CD4-positive, alpha-beta T cell treated with Interleukin-17A for 1 hour (primary cell): ENCODE data around the gene MSRB3.
"Not testable (repeated sequence)": the region's sequence is repeated elsewhere in the genome, so short reads cannot be mapped to it uniquely, and the experiment has no call there.

Source experiments
- DNase-seq: peaks from one replicate; pipeline ENCODE4 v3.0.0-alpha.2; 2020

The MSRB3 gene

GRCh38 chr12:65278576-65279368 is at the start of gene MSRB3:
MSRB3 (plus strand) TSS chr12:65278683; CDS start chr12:65308580, 29,897 bp downstream.
- DNase-seq: no peak

GRCh38 chr12:65229441-65229840 is 49.0 kb upstream of the MSRB3 start:
- DNase-seq: no peak

GRCh38 chr12:65232476-65233077 is 45.9 kb upstream of the MSRB3 start:
- DNase-seq: peak; percentile 39

- no peak for DNase-seq
Measured at GRCh38 chr12:65237153-65237552, 41.3 kb upstream of the MSRB3 start.

GRCh38 chr12:65238609-65239008 is 39.9 kb upstream of the MSRB3 start:
- no peak for DNase-seq

DNA sequence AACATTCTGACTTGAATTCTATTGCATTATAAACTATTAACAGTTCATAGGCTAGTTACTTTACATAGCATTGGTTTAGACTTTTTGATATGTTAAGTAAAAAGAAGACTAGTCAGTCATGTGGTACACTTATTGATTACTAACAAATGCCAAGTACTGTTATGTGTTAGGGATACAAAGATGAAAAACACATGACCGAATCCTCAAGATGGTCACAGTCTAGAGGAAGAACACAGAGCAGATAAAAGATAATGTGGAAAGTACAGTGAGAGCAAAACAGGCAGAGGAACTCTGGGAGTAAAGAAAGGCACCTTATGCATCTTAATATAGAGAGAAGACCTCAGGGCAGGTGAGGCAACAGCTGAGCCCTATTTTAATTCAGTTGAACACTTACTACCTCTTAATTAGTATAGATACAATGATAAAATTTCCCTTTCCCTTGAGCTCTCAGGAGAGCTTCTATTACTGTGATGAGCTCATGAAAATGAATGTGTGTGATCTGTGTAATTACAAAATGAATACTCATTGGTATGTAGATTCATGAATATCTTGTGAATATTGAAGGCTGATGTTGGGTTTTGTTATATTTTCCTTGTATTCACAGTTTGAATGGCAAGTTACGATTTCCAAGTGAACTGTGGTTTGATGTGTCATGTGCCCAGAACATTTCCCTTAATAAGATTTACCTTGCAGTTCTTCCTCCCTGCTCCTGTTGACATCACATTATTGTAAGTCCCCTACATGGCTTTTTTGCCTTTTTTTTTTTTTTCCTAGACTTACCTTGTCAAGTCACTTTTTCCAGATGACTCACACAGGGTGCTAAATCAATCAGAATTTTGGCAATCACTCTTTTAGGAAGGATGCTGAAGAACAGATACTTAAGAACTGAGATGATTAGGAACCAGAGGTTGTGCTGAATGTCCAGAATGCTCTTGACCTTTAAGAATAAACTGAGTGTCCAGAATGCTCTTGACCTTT is 29.5 kb upstream of the MSRB3 start:
- DNase-seq: no peak

GRCh38 chr12:65252515-65252914 is 26.0 kb upstream of the MSRB3 start:
- no peak for DNase-seq

GRCh38 chr12:65257986-65258385 is 20.5 kb upstream of the MSRB3 start:
- DNase-seq: no peak

GRCh38 chr12:65259501-65259900 is 19.0 kb upstream of the MSRB3 start:
- no peak for DNase-seq

GRCh38 chr12:65263777-65264176 is 14.7 kb upstream of the MSRB3 start:
- no peak for DNase-seq

DNA sequence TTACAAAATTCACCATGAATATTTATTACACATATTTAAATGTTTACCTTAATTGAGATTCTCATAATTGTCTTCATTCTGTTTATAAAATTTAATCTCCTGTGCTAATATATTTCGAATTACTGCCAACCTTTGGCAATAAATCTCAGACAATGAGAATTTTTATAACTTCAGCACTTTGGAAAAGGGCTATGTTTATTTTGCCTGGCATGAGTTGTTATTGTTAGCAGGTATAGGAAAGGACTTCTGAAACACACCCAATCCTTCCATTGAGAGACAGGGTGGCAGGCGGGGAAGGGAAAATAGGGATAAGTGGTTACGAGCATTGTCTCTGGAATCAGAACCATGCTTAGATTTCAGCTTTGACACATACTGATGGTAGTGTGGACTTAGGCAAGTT is 12.1 kb upstream of the MSRB3 start:
- no peak for DNase-seq

GRCh38 chr12:65269603-65270002 is 8.9 kb upstream of the MSRB3 start:
- no peak for DNase-seq

DNA sequence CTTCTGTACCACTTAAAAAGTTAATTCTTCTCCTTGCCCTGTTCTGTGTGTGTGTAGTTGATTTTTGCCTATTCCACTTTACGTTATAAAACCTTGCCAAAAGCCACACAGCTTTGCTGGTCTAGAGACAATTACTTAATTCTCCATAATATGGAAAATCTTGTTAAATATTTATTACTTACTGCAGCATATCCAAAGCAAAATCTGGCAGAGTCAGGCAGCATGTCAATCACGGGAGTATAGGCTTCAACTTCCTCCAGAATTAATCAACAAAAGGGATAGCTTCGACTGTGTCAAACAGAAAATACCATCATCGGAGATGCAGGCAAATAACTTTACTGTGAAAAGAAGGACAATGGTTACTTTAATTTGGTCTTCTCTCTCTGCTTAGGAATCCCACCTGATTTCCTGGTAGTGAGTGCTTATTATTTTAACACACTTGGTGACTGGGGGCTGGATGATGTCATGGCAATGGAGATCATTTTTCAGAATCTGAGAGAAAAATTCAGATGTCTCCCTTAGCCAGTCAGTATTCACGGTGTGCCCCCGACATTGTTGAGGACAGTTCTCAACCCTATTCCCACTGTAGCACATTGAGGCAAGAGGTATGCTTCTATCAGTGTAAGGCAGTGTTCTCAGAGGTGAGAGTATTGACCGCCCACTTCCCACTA is 3.7 kb upstream of the MSRB3 start:
- DNase-seq: no peak

- DNase-seq: no peak
Measured at GRCh38 chr12:65275627-65276026, 2.9 kb upstream of the MSRB3 start.

GRCh38 chr12:65276916-65277530 is 1.5 kb upstream of the MSRB3 start:
- DNase-seq: no peak

GRCh38 chr12:65277994-65278575 is 398 bp upstream of the MSRB3 start:
- DNase-seq: no peak

DNA sequence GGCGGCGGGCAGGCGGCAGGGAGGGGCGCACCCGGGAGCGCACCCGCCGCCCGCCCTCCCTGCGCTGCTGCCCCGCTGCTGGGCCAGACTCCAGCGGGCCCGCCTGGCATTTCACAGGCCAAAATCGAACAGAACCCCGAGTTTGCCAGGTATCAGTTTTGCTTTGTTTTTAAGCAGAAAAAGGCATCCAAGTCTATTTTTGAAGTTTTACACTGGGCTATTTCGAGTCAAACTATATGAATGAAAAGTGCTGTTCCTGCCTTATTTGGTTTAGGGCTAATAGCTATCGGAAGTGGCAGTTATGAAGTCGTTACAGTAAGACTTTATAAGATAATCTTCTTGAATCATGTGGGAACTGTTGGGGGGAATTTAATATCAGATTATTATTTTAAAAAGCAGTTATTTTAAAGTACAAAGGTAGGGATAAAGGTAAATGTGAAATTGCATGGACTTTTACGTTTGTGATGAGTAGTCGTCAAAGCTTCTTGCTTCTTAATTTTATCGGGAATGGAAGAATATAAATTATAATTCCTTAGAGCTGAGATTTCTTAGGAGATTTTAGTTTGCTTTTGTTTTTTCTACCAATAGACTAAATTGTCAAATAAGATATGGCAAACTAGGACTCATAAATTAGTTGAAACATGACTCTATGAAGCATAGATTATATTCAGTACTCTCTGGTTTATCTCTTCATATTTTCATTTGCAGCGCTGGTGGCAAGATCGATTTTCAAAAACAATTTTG is 1.1 kb downstream of the MSRB3 start:
- DNase-seq: no peak

GRCh38 chr12:65280306-65280705 is 1.8 kb downstream of the MSRB3 start:
- DNase-seq: no peak

- no peak for DNase-seq
Measured at GRCh38 chr12:65282840-65283239, 4.4 kb downstream of the MSRB3 start.

DNA sequence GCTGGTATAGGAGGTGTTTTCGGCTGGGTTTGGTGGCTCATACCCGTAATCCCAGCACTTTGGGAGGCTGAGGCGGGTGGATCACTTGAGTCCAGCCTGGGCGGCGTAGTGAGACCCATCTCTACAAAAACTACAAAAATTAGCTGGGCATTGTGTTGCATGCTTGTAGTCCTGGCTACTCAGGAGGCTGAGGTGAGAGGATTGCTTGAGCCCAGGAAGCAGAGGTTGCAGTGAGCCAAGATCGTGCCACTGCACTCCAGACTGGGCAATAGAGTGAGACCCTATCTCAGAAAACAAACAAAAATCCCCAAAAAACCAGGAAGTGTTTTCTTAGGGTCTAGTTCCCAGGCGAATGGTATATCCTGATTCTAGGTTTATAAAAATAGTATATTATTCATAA is 7.0 kb downstream of the MSRB3 start:
- DNase-seq: not testable (repeated sequence)

GRCh38 chr12:65287426-65287825 is 8.9 kb downstream of the MSRB3 start:
- DNase-seq: no peak
